Measurements from ENCODE around the gene RYR2. TPM values are rescaled to one million over a fixed set of nuclear protein-coding genes. Genes with fewer than 3 reads are reported as not detected.

RYR2 gene
- total RNA-seq, 1 donor from 2014 or later: 8.7 TPM

DNA sequence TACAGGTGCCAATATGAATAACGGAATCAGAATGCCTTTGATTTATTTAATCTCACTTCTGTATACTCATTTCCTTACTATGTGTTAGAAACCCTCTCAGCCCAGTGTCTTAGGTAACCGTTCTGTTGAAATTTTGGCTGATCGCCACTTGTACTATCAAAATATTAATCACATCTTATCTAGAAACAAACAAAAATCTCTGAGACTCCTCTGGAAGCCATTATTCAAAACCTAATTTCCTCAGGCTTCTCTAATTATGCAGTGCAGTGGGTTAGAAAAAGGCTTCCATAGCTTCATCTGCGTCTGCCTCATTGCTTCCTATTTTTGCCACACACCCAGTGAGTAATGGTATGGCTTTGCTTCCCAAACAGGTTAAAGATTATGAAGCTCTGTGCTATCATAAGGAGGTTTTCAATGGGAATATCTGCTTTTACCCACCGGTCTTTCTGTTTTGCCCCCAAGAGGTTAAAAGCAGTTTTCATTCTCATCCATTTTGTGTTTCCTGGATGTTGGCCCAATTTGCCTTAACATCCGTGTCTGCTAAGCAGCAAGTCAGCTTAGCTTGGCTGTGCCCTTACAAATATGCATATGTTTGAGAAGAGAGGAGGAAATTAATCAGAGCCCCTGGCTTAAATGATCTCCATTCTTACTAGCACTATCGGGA, 129.6 kb downstream of the RYR2 start:
- peaks cover 8% of the 10 kb centered on the region for H3K27me3 Mint-ChIP-seq (ENCODE audit: low read depth)
- no peaks in the 10 kb centered on the region for H3K4me1 Mint-ChIP-seq (ENCODE audit: low read depth)
- intact Hi-C loops (cut with micrococcal nuclease): no loop called here
- no peaks in the 10 kb centered on the region for H3K9me3 Mint-ChIP-seq
- no peak overlapping the region for H3K27ac Mint-ChIP-seq
- H3K4me3 Mint-ChIP-seq (ENCODE audit: low read depth): no peak overlapping the region
- H3K36me3 Mint-ChIP-seq (ENCODE audit: low read depth): no peaks in the 10 kb centered on the region
- no peak for DNase-seq (ENCODE audit: low spot score)

DNA sequence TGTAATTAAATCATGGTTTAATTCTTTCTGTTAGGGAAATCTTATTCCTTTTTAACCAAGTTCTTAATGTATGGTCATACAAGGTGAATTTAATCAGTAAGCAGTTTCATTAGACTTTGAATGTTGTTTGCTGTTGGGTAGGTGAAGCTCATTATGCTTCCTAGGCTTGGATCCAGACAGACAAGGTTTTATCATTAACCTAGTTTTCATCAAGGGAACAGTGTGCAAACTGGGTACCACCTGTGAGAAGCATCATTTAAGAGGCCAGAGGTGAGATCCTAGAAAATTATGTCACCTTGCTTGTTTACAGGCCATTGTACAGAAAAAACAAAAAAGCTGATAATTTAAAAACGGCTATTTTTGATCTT, 130.1 kb downstream of the RYR2 start:
- no peaks in the 10 kb centered on the region for H3K9me3 Mint-ChIP-seq
- H3K27ac Mint-ChIP-seq: no peak overlapping the region
- no peak for DNase-seq (ENCODE audit: low spot score)
- no peaks in the 10 kb centered on the region for H3K4me1 Mint-ChIP-seq (ENCODE audit: low read depth)
- H3K4me3 Mint-ChIP-seq (ENCODE audit: low read depth): no peak overlapping the region
- H3K27me3 Mint-ChIP-seq (ENCODE audit: low read depth): peaks cover 8% of the 10 kb centered on the region
- no peaks in the 10 kb centered on the region for H3K36me3 Mint-ChIP-seq (ENCODE audit: low read depth)
- intact Hi-C loops (cut with micrococcal nuclease): no loop called here

DNA sequence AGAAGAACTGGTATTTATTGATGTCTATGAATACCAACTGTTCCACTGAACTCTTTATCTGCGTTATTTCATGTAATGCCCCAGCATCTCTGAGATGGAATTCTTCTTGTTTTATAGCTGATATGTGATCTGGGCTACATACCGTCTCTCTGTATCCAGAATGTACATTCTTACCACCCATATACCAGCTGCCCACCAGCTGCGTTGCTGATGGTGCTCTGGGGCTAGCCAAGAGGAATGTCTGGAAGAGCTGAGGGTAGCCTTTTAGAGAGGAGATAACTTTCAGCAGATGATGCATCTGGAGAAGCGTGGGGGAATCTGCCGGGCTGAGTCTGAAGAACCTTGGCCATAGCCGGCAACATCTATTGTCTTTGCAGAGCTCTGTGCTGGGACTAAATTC, 137.5 kb downstream of the RYR2 start:
- no peak overlapping the region for H3K4me3 Mint-ChIP-seq (ENCODE audit: low read depth)
- intact Hi-C loops (cut with micrococcal nuclease): no loop called here
- H3K4me1 Mint-ChIP-seq (ENCODE audit: low read depth): peaks cover 4% of the 10 kb centered on the region
- H3K9me3 Mint-ChIP-seq: no peaks in the 10 kb centered on the region
- H3K27ac Mint-ChIP-seq: no peak overlapping the region
- H3K27me3 Mint-ChIP-seq (ENCODE audit: low read depth): peaks cover 10% of the 10 kb centered on the region
- no peaks in the 10 kb centered on the region for H3K36me3 Mint-ChIP-seq (ENCODE audit: low read depth)
- DNase-seq (ENCODE audit: low spot score): no peak

DNA sequence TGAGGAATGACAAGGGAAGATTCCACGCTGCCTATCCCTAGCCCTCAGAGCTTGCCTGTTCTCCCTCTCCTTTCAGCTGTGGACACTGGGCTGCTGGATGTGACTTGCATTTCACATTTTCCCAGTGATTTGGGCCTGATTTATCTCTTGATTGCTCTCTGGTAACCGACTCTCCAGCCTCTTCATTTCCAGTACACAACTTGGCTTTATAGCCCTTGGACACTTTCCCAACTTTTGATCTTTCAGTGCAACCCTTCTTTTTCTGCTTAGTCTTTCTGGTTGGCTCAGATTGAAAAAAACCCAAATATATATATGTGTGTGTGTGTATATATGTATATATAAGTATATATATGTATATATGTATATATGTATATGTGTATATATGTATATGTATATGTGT, 138.3 kb downstream of the RYR2 start:
- H3K27ac Mint-ChIP-seq: no peak overlapping the region
- H3K9me3 Mint-ChIP-seq: no peaks in the 10 kb centered on the region
- no peak for DNase-seq (ENCODE audit: low spot score)
- H3K36me3 Mint-ChIP-seq (ENCODE audit: low read depth): no peaks in the 10 kb centered on the region
- peaks cover 4% of the 10 kb centered on the region for H3K4me1 Mint-ChIP-seq (ENCODE audit: low read depth)
- peaks cover 10% of the 10 kb centered on the region for H3K27me3 Mint-ChIP-seq (ENCODE audit: low read depth)
- no peak overlapping the region for H3K4me3 Mint-ChIP-seq (ENCODE audit: low read depth)
- intact Hi-C loops (cut with micrococcal nuclease): no loop called here

DNA sequence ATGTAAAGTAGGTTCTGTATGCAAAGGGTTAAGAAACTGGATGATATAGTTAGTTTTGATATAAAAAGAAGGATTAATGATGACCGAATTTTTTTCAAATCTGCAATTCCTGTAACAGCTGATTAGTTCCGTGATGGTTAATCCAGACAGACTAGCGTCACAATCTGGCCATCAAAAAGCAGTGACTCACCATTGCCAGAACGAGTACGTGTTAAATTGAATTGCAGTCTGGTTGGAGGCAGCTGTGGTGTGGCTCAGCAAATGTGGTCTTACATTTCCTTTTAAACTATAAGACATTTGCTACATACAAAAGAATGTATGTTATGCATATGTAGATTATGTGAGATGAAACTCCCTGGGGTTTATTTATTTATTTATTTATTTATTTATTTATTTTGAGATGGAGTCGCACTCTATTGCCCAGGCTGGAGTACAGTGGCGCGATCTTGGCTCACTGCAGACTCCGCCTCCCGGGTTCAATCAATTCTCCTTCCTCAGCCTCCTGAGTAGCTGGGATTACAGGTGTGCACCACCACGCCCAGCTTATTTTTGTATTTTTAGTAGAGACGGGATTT, 139.8 kb downstream of the RYR2 start:
- Mint-ChIP-seq H3K36me3 (ENCODE audit: low read depth) (no peaks in the 10 kb centered on the region), H3K4me1 (ENCODE audit: low read depth) (peaks cover 4% of the 10 kb centered on the region), H3K27ac (no peak overlapping the region), H3K4me3 (ENCODE audit: low read depth) (no peak overlapping the region), H3K9me3 (no peaks in the 10 kb centered on the region), H3K27me3 (ENCODE audit: low read depth) (peaks cover 10% of the 10 kb centered on the region)
- intact Hi-C loops (cut with micrococcal nuclease): no loop called here
- DNase-seq (ENCODE audit: low spot score): no peak

DNA sequence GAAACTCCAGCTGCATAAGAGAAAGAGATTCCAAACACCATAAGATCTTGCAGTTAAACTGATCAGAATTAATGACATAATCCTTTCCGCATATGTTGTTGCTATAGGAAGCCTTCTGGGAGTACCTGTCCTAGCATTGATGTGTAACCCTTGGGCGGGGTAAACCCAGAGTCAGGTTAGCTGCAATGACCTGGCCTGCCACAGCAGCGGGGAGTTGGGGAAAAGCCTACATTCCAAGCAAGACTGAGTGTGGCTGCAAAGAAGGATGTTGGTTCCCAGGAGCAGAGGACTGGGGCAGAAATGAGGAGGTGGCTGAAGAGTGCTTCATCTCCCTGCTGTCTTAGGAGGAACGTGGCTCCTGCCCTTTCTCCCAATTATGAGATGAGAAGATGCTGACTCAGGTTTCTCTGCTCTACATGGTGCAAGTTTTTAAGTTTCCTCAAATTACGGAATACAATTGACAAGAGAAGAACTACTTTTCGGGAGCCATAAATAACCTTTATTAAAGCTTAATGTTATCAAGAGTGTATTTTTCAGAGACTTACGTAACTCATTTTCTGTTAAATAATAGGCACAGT, 142.1 kb downstream of the RYR2 start:
- no peak overlapping the region for H3K27ac Mint-ChIP-seq
- H3K36me3 Mint-ChIP-seq (ENCODE audit: low read depth): no peaks in the 10 kb centered on the region
- no peaks in the 10 kb centered on the region for H3K9me3 Mint-ChIP-seq
- no peak overlapping the region for H3K4me3 Mint-ChIP-seq (ENCODE audit: low read depth)
- no peak for DNase-seq (ENCODE audit: low spot score)
- intact Hi-C loops (cut with micrococcal nuclease): no loop called here
- peaks cover 6% of the 10 kb centered on the region for H3K27me3 Mint-ChIP-seq (ENCODE audit: low read depth)
- H3K4me1 Mint-ChIP-seq (ENCODE audit: low read depth): peaks cover 4% of the 10 kb centered on the region

DNA sequence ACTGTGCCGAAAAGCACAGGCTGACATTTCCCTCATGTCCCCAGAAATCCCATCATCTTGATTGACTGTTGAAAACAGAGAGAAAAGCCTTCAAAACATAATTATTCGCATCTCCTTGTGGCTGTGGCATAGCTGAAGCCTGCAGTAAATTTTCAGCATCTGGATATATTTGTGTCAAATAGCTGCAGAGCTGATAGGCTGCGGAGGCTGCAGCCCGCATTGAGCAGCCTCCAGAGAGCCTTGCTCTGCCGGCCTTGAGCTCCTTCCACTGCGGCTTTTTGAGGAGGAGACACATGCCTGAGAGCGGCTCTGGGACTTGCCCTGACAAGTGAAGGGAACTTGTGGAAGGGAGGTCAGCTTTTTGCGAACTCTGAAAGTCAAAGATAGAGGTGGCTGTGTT, 144.7 kb downstream of the RYR2 start:
- Mint-ChIP-seq H3K27ac (no peak overlapping the region), H3K9me3 (no peaks in the 10 kb centered on the region), H3K36me3 (ENCODE audit: low read depth) (no peaks in the 10 kb centered on the region), H3K4me1 (ENCODE audit: low read depth) (peaks cover 4% of the 10 kb centered on the region), H3K27me3 (ENCODE audit: low read depth) (peaks cover 3% of the 10 kb centered on the region), H3K4me3 (ENCODE audit: low read depth) (no peak overlapping the region)
- no peak for DNase-seq (ENCODE audit: low spot score)
- intact Hi-C loops (cut with micrococcal nuclease): no loop called here

DNA sequence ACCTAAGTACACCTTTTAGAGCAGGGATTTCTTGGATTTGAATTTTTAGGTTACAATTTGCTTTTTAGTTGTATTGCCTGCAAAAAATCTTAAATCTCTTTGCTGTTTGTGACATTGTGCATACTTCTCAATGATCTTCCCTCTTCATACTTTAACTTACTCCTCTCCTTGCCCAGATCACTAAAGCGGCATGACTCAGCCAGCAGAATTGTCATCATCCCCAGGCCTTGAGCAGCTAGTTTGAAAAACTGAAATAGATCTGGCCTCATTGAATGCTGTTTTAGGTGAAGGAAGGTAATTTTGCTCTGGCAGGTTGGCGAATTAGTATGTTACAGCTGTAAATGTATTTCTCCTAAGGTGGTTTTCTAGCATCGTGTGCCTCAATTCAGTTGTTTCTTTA, 145.9 kb downstream of the RYR2 start:
- no peaks in the 10 kb centered on the region for H3K9me3 Mint-ChIP-seq
- H3K36me3 Mint-ChIP-seq (ENCODE audit: low read depth): no peaks in the 10 kb centered on the region
- peaks cover 3% of the 10 kb centered on the region for H3K27me3 Mint-ChIP-seq (ENCODE audit: low read depth)
- H3K4me1 Mint-ChIP-seq (ENCODE audit: low read depth): peaks cover 4% of the 10 kb centered on the region
- no peak overlapping the region for H3K27ac Mint-ChIP-seq
- no peak overlapping the region for H3K4me3 Mint-ChIP-seq (ENCODE audit: low read depth)
- DNase-seq (ENCODE audit: low spot score): no peak
- intact Hi-C loops (cut with micrococcal nuclease): no loop called here

DNA sequence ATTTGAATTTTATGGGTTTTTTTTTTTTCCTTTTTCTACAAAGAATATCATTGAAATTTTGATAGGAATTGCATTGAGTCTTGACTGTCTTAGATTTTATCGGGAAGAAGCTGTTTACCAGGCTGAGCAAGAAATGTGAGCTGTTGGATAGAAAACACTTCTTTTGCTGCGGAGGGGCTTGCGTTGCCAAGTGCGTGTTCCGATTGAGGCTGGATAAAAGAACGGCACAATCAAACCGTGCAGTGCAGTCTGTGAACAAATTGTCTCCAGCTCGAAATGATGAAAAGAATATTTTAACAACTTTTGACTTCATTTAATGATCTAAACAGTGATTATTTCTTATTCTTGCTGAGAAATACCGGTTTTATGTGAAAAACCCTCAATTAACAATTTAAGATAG, 149.4 kb downstream of the RYR2 start:
- no peak overlapping the region for H3K27ac Mint-ChIP-seq
- H3K4me1 Mint-ChIP-seq (ENCODE audit: low read depth): no peaks in the 10 kb centered on the region
- H3K9me3 Mint-ChIP-seq: no peaks in the 10 kb centered on the region
- H3K27me3 Mint-ChIP-seq (ENCODE audit: low read depth): peaks cover 3% of the 10 kb centered on the region
- DNase-seq (ENCODE audit: low spot score): no peak
- no peaks in the 10 kb centered on the region for H3K36me3 Mint-ChIP-seq (ENCODE audit: low read depth)
- intact Hi-C loops (cut with micrococcal nuclease): no loop called here
- H3K4me3 Mint-ChIP-seq (ENCODE audit: low read depth): no peak overlapping the region

DNA sequence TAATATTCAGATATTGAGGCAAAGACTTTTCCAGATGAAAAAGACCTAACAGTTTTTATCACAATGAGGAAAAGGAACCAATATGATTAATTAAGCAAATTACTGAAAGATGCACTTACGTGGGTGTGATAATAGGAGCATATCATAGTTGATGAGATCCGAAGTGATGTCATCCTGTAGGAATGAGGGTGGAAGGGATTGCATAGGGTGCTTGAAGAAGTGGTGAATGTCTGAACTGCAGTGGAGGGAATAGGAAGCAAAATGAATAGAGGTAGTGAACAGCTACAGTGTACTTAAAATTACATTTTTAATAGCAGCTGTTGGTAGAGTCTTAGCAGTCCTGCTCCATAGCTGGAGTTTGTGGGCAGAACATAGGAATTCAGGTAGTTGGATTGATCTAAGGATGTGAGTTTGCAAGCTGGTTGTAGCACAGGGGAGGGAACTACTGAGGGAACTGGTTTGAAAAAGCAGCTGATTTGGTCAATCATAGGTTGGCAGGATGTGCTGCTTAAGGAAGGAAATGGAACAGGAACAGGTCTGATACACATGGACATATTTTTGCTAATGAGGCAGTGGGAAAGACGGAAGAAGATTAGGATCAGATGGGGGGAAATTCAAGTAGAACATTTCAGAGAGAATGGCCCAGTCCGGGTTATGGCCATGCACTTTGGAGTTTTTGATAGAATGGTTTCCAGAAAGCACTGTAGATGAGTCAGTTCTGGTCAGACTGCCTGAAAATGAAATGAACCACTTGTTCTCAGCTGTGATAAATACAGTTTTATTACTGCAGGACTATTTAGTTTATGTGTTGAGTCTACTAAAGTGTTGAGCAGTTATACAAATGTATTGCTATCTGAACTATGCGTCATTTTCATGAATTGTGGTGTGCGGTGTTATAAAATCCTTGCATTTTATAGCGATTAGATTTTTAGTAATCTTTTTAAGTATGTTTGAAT, 155.8 kb downstream of the RYR2 start:
- H3K4me3 Mint-ChIP-seq (ENCODE audit: low read depth): no peak overlapping the region
- H3K27ac Mint-ChIP-seq: no peak overlapping the region
- intact Hi-C loops (cut with micrococcal nuclease): no loop called here
- no peaks in the 10 kb centered on the region for H3K9me3 Mint-ChIP-seq
- H3K27me3 Mint-ChIP-seq (ENCODE audit: low read depth): peaks cover 3% of the 10 kb centered on the region
- no peak for DNase-seq (ENCODE audit: low spot score)
- no peaks in the 10 kb centered on the region for H3K36me3 Mint-ChIP-seq (ENCODE audit: low read depth)
- peaks cover 5% of the 10 kb centered on the region for H3K4me1 Mint-ChIP-seq (ENCODE audit: low read depth)

DNA sequence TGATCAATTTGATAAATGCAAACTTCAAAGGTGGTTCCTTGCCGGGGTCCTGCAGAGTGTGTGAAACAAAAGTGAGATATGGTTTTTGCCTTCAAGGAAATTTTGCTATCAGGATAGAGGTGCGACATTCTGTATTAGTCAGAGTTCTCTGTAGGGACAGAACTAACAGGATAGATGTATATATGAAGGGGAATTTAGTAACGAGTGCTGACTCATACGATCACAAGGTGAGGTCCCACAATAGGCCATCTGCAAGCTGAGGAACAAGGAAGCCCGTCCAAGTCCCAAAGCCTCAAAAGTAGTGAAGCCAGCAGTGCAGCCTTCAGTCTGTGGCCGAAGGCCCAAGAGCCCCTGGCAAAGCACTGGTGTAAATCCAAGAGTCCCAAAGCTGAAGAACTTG, 157.0 kb downstream of the RYR2 start:
- DNase-seq (ENCODE audit: low spot score): no peak
- intact Hi-C loops (cut with micrococcal nuclease): no loop called here
- Mint-ChIP-seq H3K4me3 (ENCODE audit: low read depth) (no peak overlapping the region), H3K27ac (no peak overlapping the region), H3K4me1 (ENCODE audit: low read depth) (peaks cover 5% of the 10 kb centered on the region), H3K27me3 (ENCODE audit: low read depth) (peaks cover 3% of the 10 kb centered on the region), H3K9me3 (no peaks in the 10 kb centered on the region), H3K36me3 (ENCODE audit: low read depth) (no peaks in the 10 kb centered on the region)

DNA sequence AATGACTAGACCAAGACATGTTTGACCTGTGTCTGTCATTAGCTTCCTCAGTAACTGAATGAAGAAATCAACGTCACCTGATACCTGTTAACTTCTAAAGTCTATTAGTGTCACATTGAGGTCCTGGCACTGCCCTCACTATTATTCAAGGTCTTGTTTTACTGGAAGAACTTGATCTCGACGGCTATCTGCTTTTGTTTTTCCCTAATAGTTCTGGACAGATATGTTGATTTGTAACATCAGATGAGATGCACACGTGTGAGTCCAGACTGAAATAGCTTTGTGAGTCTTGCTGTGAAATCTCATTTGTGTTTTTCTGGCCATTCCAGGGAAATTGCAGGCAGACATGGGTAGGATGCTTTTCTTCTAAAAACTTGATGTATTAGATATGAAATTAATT, 159.2 kb downstream of the RYR2 start:
- intact Hi-C loops (cut with micrococcal nuclease): no loop called here
- H3K4me1 Mint-ChIP-seq (ENCODE audit: low read depth): peaks cover 5% of the 10 kb centered on the region
- peaks cover 3% of the 10 kb centered on the region for H3K27me3 Mint-ChIP-seq (ENCODE audit: low read depth)
- no peaks in the 10 kb centered on the region for H3K36me3 Mint-ChIP-seq (ENCODE audit: low read depth)
- no peaks in the 10 kb centered on the region for H3K9me3 Mint-ChIP-seq
- no peak for DNase-seq (ENCODE audit: low spot score)
- no peak overlapping the region for H3K4me3 Mint-ChIP-seq (ENCODE audit: low read depth)
- no peak overlapping the region for H3K27ac Mint-ChIP-seq

DNA sequence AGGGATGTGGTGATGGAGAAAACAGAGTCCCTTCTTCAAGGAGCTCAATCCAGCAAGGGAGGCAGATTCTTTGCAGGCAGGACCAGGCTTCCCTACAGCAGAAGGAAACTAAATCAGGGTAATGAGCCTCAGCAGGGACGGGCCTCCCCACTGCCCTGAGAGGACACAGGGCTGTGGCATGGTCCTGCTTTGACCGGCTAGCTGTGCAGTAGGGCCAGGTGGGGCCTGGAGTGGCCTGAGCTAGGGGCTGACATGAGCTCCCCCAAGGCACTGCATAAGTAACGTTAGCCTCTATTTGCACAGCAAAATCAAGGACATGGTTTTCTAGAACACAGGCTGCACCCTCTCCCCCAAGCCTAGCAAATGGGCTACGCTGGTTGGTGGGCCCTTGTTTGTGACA, 162.9 kb downstream of the RYR2 start:
- no peak for DNase-seq (ENCODE audit: low spot score)
- intact Hi-C loops (cut with micrococcal nuclease): no loop called here
- Mint-ChIP-seq H3K27me3 (ENCODE audit: low read depth) (no peaks in the 10 kb centered on the region), H3K36me3 (ENCODE audit: low read depth) (no peaks in the 10 kb centered on the region), H3K4me1 (ENCODE audit: low read depth) (no peaks in the 10 kb centered on the region), H3K9me3 (no peaks in the 10 kb centered on the region), H3K27ac (no peak overlapping the region), H3K4me3 (ENCODE audit: low read depth) (no peak overlapping the region)

All from activated T-helper 2 cell treated with anti-CD3 and anti-CD28 coated beads, Interferon-gamma antibody, Interleukin-2, Interleukin-4, amounts not matched to agents 10 μg/mL and 5 μg/mL and 100 μg/mL, durations not matched to agents 14 hours and 24 hours and 36 hours (primary cell).